NCI-H524 (cell line): Measurements from ENCODE around the gene CRIM1.
"Not testable (repeated sequence)": the region's sequence is repeated elsewhere in the genome, so short reads cannot be mapped to it uniquely, and the experiment has no call there.

Experiments
- DNase-seq, 2 experiments: peaks; one replicate each; lab custom pipeline; 2025; lab: John Stamatoyannopoulos, UW

Gene CRIM1, protein sequence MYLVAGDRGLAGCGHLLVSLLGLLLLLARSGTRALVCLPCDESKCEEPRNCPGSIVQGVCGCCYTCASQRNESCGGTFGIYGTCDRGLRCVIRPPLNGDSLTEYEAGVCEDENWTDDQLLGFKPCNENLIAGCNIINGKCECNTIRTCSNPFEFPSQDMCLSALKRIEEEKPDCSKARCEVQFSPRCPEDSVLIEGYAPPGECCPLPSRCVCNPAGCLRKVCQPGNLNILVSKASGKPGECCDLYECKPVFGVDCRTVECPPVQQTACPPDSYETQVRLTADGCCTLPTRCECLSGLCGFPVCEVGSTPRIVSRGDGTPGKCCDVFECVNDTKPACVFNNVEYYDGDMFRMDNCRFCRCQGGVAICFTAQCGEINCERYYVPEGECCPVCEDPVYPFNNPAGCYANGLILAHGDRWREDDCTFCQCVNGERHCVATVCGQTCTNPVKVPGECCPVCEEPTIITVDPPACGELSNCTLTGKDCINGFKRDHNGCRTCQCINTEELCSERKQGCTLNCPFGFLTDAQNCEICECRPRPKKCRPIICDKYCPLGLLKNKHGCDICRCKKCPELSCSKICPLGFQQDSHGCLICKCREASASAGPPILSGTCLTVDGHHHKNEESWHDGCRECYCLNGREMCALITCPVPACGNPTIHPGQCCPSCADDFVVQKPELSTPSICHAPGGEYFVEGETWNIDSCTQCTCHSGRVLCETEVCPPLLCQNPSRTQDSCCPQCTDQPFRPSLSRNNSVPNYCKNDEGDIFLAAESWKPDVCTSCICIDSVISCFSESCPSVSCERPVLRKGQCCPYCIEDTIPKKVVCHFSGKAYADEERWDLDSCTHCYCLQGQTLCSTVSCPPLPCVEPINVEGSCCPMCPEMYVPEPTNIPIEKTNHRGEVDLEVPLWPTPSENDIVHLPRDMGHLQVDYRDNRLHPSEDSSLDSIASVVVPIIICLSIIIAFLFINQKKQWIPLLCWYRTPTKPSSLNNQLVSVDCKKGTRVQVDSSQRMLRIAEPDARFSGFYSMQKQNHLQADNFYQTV

DNA sequence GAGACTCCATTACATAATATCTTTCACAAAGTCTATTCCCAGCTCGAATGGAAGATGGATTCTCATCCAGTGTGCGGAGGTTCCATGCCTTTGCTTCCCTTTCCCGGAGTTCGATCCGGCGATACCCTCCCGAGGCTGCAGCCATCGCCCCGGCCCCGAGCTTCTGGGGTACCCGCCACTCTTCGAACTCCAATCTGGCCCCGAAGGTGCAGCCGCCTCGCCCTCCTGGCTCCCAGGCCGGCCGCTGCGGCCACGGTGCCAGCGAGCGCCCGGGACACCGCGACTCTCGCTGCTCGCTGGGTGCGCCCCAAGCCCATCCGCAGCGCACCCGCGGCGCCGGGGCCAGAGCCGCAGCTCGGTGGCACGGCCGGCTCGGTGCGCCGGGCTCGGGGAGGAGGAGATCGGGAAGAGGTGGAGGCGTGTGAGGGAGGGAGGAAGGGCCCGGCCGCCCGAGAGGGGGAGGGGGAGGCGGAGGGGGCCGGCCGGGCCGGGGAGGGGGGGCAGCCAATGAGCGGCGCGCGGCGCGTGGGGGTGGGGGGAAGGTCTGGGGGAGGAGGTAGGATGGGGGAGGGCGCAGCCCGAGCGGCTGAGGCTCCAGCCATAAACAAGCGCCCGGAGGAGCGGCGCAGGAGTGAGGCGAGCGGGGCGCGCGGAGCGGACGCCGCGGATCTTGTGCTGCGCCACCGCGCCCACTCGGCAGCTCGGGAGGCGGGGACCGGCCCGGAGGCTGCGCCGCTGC is at the start of gene CRIM1:
Gene CRIM1 (plus strand): TSS at position 628 of the 739 bp plus-strand sequence. CDS start 515 bp downstream, outside the sequence.
- peak; percentile 24 to 75 for DNase-seq

DNA sequence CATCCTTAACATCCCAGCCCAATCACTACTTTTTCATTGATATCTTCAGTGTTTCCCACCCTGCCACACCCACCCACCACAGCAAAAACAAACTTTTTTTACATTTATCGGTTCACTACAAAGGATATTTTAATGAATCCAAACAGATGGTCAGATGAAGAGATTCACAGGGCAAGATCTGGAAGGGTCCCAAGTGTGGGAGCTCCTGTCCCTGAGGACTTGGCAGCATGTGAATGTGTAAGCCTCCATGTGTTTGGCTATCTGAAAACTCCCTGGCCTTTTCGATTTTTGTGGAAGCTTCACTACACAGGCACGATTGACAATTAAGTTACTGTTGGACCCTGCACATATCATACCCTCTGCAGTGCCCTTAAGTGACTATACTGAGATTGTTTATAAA is 48.1 kb upstream of the CRIM1 start:
- peak in 1 of 2 experiments; percentile 35 for DNase-seq

DNA sequence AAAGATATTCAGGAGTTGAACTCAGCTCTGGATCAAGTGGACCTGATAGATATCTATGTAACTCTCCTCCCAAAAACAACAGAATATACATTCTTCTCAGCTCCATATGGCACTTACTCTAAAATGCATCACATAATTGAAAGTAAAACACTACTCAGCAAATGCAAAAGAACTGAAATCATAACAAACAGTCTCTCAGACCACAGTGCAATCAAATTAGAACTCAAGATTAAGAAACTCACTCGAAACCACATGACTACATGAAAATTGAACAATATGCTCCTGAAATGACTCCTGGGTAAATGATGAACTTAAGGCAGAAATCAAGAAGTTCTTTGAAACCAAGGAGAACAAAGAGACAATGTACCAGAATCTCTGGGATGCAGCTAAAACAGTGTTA is 45.1 kb upstream of the CRIM1 start:
- DNase-seq: not testable (repeated sequence)

DNA sequence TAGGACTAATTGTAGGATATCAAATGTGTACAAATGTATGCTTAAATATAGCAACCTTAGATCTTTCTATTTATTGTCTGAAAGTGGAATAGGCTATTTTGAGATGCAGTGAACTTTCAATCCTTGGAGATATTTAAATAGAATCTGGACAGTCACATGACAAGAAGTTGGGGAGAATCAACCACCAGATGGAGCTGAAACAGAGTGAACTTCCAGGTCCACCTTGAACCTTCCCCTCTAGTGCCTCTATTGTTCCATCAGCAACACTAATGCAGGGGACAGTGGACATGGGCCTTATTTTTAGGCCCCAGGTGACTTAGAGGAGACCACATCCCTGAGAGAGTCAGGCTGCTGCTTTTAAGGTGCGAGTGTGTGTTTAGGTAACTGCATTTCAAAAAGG is 37.0 kb upstream of the CRIM1 start:
- no peak for DNase-seq

DNA sequence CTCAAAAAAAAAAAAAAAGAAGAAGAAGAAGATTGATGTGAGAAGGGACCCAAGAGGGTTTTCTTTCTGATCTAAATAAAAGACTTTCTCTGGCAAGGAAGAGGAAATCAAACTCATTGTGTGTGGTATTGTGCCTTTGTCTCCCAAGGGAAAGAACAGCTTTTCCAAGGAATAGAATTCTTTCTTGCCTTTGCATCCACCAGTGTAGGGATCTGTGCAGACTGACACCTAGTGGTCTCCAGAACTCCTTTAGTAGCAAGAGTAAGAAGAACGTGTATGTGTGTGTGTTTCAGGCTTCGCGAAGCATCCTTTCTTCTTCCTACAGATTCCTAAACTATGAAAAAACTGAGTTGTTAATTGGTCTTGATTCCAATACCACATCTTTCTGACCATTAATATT is 33.5 kb upstream of the CRIM1 start:
- DNase-seq: peak; percentile 6 to 66

DNA sequence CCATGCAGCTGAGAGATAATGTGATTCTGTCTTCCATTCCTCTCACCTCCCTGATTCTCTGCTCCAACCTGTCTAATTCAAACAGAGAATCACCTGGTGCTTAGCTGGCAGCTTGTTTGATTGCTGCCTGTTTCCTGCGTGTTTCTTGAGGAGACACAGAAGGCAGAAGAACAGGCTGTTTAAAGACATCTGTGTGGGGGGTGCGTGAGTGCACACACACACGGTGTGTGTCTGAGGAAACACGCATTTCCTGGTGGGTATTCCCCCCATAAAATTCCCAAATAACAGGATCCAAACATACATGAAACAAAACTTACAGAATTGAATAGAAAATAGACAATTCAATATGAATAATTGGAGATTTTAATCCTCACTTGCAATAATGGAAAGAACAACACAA is 29.3 kb upstream of the CRIM1 start:
- no peak for DNase-seq

DNA sequence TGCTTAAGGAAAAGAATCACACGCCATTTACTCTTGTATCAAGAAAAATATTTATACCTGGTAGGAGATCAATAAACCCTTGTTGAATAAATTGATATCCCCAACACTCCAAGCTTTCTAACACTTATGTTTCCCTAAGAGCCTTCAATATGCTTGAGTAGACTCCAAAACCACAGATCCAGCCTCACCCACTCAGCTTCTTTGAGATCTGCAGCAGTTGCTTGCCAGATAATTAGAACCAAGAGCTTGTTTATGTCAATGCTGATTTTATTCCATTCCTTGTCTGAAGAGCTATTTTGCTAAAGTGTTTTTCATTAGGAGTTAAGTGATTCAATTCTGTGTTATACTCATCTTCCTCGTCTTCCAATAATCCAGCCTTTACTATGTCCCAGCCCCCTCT is 26.3 kb upstream of the CRIM1 start:
- DNase-seq: no peak

DNA sequence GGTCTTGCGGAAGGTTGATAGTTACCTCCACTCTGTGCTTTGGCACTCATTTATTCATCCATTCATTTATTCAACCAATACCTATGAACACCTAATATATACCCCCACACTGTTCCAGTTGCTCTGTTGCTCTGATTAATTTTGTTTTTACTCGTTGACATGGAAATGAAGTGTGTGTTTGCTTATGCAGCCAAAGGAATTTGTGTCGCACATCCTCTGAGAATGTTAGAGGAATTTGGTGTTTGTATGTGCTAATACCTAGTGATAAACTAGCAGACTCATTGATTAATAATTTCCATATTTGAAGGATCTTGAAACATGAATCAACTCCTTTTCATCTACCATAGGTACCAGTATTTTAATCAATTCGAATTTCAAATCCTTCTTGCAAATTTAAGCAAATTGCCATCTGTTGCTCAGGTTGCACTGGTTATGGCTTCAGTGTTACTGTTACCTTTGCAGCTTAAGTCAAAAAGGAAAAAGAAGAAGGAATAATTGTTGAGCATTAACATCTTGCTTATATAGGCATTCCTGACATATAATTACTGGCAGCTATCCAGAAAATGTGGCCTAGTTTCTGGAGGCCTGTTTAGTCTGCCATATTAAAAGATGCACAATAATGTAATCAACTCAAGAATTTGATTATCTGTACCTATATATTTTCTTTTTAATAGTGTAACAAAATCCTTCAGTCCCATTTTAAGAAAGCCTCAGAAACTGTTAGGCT is 25.7 kb upstream of the CRIM1 start:
- DNase-seq: no peak

DNA sequence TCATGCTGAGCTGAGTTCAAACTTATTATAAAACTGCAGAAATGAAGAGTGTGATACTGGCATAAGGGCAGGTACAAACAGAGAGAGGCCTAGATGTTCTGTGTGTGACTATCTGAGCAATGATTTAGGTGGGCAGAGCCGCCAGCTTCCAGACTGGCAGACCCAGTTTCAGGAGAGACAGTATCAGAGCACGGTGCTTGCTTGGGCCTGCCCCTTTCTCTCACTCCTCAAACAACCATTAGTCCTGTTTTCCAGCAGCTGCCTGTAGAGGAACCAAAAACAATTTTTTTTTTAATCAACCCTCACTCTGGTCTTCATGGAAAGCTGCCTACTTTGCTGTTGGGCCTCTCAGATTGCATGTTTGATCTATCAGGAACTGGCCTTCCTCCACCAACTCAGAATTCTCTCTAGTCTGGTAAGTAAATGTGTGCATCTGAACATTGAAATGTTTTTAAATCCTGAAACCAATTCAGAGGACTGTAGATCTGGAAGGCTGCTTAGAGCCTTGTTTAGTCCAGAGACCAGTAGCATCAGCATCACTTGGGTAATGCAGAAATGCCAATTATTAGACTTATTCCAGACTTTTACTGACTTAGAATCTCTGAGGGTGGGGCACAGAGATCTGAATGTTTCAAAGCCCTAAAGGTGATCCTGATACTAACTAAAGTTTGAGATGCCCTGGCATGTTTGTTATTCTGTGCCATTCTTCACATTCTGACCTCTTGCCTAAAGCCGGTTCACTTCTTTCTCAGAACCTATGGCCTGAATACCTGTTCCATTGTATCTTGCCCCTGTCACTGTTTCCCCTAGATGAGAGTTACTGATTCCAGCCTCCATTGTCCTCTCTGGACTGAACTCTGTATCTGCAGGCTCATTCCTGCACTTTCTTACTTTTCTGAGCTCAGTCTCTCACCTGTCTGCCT is 24.8 kb upstream of the CRIM1 start:
- DNase-seq: peak in 1 of 2 experiments; percentile 3

DNA sequence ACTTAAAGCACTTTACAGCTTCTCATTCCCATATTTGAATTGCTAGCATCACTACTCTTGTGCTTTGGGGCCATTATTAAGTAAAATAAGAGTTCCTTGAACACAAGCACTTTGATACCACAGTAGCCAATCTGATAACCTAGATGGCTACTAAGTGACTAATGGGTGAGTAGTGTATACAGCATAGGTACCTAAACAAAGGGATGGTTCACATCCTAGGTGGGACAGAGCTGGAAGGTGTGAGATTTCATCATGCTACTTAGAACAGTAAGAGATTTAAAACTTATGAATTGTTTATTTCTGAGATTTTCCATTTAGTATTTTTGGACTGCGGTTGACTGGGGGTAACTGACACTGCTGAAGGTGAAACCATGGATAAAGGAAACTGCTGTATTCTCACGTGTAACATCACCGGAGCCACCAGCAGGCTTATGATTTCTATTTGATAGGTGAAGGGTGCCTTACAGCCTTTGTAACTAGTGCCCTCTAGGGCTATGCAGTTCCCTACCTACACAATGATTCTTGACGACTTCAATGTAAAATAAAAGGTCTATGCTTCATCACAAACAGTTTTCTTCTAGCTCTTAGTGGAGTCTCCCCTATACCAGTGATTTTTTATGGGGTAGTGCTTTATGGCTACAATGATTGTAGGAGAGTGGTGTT is 22.1 kb upstream of the CRIM1 start:
- DNase-seq: peak in 1 of 2 experiments; percentile 40

DNA sequence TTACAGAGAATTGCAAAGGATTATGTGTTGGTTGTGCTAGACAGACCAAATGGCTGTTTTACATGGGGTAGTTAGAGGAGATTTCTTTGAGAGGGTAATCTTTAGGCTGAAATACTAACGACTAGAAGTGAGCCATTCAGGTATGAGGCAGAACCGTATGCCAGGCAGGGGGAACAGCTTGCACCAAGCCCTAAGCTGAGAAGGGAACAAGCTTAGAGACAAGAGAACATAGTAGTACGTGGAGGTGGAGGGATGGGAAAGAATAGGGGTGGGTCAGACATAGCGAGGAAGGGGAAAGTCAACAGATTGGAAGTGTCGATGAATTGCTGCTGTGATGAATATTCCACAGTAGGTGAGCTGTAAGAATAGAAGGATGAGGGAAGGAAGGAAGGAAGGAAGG is 20.0 kb upstream of the CRIM1 start:
- DNase-seq: peak in 1 of 2 experiments; percentile 36

DNA sequence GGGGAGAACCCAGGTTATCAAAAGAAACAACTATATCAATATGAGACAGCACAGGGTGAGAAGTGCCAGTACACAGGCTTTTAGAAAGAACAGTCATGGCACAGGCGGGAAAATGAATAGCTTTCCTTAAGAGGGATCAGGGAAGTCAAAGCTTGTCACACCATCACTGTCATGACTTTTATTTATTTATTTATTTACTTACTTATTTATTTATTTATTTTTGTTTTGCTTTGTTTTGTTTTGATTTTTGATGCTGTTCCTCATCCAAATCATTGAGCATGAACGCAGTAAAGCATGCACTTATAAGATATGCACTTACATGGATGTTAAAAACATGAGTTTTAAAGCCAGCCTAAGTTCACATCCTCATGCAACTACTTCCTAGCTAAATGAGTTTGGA is 19.3 kb upstream of the CRIM1 start:
- no peak for DNase-seq

DNA sequence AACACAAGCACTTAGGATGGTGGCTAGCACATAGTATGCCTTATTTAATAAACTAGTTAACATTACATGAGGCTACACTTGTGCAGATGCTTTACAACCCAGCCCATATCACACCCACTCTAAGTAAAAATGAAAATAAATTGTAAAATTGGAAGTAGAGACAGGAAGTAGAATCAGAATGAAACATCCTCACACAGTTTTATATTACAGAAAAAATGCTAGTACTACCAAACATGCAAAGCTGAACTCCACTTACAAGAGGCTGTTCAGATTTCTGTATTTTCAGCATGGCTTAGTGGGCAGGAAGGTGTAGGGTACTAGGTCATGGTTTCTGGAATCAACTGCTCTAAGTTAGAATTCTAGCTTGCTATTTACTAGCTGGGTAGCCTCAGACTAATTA is 18.2 kb upstream of the CRIM1 start:
- DNase-seq: no peak

DNA sequence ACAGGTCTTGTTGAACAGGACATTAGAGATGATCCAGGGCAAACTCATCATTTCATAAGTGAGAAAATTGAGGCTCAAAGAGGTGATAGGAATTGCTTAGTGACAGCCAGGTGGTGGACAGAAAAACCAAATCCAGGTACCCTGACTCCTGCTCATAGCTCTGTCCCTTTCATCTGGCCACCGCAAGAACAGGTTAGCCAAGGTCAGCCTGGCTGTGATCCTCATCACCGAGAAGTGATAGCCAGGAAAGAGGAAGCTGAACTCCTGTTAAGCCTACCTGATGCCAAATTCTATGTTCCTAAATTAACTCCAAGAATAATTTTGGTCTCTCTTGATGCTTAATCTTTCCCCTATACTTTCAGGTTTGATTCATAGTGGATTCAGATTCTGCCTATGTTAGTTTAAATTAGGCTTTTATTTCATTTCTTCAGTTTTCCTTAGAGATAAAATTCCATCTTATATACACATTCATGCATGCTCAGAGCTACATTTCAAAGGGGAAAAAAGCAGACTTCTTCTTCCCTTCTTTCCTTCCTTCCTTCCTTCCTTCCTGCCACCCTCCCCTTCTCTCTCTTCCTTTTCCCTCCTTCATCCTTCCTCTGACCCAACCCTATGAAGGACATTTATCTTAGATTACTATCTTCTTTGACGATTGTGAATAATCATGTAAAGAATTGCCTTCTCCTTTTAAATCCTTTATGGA is 17.3 kb upstream of the CRIM1 start:
- DNase-seq: no peak

DNA sequence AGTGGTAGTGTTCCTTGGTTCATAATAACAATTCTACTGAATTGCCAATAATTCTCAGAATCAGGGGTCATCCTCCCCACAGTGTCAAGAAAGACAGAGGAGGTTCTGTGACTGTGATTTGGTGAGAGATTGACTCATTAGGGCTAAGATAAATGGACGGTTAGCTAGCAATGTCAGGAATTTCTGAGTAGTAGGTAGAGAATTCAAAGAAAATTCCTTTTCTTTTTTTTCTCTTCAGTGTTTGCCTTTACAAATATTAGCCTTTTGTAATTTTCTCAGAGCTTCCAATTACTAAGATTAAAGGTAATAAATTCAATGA is 16.8 kb upstream of the CRIM1 start:
- DNase-seq: no peak

DNA sequence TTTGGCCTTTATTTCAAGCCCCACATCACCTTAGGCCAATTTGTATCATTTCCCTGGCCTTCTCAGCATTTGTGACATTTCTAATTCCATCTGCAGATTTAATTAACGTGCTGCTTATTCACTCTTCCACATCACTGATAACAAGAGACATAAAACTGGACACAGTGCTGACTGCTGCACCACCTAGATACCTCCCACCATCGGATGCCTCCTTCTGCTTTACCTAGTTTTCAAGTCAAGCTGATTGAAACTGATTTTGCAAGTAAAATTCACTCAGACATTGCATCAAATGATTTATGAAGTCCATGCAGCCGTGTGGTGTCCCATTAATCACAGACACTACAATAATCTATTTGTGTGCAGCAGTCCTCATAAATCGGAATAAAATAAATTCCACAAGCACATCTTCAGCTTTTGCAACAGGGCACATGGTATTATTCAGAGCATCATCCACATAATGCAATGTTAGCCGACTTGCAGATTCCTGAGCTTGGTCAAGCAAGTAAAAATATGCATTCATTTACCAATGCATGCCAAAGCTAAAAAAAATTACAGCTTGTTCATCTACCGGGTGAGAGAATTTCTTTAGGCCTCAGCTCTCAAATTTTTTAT is 15.9 kb upstream of the CRIM1 start:
- no peak for DNase-seq

DNA sequence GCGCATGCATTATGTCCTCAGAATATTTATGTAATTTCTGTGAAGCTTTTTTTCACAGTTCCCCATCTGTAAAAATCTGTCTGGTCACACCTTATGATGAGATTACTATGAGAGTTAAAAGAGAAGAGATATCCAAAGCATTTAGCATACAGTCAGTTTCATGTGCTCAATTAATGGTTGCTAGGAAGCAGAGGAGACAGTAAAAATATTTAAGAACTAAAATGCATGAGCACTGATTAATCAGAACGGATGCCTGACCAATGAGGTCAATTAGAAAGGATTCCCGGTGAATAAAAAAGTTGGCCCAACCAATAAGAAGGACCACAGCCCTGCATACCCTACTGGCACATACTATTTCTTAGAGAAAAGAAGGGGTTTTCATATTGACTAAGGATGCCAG is 12.0 kb upstream of the CRIM1 start:
- DNase-seq: no peak

DNA sequence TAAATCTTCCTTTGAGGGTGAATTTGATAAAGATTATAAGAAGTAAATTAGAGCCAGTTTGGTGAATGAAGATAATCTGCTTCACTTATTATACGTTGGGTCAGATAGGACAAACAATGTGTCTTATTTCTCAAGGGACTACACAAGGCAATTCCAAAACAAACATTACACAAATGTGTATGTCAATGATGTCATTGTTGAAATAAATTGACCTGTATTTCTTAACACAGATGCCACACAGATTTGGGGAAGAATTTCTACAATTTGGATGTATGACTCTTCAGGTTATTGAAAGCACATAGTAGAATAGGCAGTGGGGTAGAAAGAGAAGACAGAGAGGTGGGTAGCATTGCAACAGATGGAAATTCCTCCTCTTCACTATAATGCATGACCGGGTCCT is 6.9 kb upstream of the CRIM1 start:
- DNase-seq: no peak

DNA sequence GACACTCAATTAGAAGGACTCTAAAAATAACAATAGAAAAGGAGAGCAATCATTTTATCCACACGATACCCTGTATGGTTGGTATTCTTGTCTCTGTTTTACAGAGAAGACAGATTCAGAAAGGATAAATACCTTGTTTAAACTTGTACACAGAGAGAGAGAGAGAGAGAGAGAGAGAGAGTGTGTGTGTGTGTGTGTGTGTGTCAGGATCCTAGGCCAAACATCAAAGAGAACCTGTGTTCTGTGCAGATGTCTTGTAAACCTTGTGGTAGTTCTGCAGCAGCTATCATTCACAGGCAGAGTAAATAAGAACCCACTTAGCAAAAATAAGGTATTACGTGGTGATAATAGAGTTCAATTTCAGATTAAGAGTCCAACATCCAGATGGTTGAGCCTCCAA is 4.3 kb upstream of the CRIM1 start:
- no peak for DNase-seq
